ENCODE results near the gene TSPAN2. TPM values are rescaled to one million over a fixed set of nuclear protein-coding genes. Genes with fewer than 3 reads are reported as not detected.

Gene TSPAN2
- total RNA-seq, 1 donor = 0.18 TPM

DNA sequence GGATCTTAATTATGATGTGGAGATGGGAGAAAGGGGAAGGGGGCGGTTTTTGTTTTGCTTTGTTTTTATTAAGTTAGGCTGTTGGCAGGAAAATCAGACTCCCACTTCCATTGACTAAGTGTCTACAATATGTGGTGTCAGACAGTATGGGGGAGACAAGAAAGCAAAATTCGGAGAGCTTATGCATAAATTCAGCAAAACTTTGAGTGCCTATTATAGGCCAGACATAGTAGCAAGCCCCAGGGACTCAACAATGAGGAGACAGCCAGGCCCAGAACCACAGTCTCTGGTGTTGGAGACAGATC lies 835 bp upstream of the TSPAN2 start:
- TF ChIP-seq, protein P1, sequence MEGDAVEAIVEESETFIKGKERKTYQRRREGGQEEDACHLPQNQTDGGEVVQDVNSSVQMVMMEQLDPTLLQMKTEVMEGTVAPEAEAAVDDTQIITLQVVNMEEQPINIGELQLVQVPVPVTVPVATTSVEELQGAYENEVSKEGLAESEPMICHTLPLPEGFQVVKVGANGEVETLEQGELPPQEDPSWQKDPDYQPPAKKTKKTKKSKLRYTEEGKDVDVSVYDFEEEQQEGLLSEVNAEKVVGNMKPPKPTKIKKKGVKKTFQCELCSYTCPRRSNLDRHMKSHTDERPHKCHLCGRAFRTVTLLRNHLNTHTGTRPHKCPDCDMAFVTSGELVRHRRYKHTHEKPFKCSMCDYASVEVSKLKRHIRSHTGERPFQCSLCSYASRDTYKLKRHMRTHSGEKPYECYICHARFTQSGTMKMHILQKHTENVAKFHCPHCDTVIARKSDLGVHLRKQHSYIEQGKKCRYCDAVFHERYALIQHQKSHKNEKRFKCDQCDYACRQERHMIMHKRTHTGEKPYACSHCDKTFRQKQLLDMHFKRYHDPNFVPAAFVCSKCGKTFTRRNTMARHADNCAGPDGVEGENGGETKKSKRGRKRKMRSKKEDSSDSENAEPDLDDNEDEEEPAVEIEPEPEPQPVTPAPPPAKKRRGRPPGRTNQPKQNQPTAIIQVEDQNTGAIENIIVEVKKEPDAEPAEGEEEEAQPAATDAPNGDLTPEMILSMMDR (IDR thresholded peaks at IDR 0.05; ENCODE audit: insufficient read depth, low read length) = no peak
- H3K4me3 ChIP-seq (ENCODE audit: low read depth, low read length) = no peak overlapping the region
- DNase-seq (ENCODE audit: low read depth) = no peak

DNA sequence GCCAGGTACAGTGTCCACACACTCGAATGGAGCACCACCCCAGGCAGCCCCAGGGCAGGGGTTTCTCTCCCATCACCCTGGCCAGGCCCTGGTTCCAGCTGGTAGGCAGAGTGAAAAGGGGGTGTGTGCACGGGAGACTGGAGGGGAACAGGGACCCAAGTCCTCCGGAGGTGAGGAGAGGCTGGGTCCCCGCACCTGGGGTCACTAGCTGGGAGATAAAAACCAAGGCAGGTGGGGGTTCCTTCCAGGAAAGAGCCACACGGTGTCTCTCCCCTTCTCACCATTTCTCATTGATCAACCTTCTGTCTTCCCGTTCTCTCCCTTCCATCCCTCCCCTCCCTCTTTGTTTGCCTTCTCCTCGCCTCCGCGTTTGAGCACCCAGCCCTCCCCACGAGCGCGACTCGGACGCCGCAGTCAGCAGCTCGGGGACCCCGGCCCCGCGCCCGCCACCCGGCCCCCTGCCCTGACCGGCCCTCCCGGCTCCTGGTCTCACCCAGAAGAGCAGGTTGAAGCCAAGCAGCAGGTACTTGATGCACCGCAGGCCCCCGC lies 358 bp downstream of the TSPAN2 start:
- TF ChIP-seq, protein P1 (IDR thresholded peaks at IDR 0.05; ENCODE audit: insufficient read depth, low read length) = no peak
- no peak for DNase-seq (ENCODE audit: low read depth)
- peak overlapping the region; percentile 40 for H3K4me3 ChIP-seq (ENCODE audit: low read depth, low read length)

DNA sequence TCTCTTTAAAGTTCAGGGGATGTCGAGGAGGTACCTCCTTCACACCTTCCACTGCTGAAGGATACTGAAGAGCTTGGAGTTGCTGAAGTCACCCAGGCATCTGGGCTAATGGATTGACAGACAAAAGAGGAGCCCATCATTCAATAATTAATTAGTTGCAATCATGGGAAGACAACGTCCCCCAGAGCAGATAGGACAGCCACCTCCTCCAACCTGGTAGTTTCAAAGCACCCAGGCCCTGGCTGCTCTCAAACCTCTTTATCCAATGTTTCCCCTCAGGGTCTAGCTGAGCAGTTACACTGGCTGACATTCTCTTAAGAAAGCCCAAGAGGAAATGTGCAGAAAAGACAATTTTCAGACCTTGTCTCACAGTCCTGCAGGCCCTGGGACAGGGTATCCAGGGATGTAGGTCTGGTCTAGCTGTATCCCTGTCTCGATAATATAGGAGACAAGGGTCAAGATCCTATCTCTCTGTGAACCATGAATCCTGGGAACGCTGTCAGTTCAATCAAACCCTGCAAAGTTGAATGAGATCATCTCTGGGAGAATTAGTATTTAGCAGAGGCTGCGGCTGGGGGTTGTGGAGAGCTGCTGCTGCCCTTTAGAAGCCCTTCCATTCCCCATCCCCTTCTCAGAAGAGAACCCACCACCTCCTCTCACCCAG lies 1.1 kb downstream of the TSPAN2 start:
- TF ChIP-seq, protein P1 (IDR thresholded peaks at IDR 0.05; ENCODE audit: insufficient read depth, low read length) = no peak

DNA sequence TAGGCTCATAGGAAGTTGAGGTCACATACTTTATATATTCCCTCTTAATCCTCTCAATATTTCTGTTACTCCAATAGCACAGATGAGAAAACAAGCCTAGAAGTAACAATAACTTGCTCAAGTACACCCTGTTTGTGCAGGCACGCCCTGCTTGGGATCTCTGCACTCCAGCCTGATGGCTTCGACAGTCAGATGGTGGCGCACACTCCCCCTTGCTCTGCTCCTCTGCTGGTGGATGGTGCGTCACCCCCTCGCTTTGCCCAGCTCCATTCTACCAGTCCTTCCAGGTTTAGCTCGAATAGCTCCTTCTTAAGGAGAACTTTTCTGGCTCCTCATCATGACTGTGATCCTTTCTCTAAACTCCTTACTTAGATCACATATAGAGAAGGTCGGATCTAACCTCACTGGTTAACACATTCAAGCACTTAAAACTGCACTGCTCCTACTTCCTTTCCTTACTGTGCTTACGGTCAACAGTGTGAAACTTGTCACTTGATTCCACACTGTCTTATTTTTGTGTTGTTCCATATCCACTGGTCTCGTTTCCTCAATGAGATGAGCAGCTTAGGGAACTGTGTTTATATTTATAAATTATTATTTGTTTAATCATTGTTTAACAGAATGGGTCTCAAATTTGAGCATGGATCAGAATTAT lies 3.0 kb downstream of the TSPAN2 start:
- TF ChIP-seq, protein P1 (IDR thresholded peaks at IDR 0.05; ENCODE audit: insufficient read depth, low read length) = no peak
- no peak for DNase-seq (ENCODE audit: low read depth)
- no peak overlapping the region for H3K4me3 ChIP-seq (ENCODE audit: low read depth, low read length)

More for the DNA sequence above, 1.1 kb downstream of the TSPAN2 start:
- DNase-seq (ENCODE audit: low read depth) = no peak
- no peak overlapping the region for H3K4me3 ChIP-seq (ENCODE audit: low read depth, low read length)

DNA sequence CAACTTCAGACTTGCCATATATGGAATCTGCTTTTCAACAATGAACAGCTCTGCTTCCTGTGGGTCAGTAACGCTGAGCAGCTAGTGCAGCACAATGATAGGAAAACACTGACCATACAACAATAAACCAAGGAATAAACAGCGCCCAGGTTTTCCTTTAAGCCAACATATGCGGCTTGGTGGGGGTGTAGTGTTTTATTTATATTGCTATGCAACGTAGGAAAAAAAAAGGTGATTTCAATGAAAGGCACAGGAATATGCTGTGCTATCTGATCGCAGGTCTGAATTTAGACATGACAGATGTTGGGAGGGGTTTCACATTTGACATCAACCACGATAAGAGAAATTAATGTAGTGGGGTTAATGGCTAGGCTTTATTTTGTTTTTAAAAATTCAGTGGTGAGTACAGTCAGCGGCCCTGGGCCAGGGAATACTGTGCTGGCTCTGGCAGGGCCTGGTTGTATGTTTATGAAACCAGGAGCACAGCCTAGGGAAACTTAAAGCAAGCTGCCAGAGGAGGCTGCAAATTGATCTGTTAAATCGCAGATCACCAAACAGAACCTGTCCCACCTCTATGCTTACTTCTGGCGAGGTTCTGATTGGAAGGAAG lies 4.3 kb downstream of the TSPAN2 start:
- TF ChIP-seq, protein P1 (IDR thresholded peaks at IDR 0.05; ENCODE audit: insufficient read depth, low read length) = no peak
- H3K4me3 ChIP-seq (ENCODE audit: low read depth, low read length) = no peak overlapping the region
- no peak for DNase-seq (ENCODE audit: low read depth)

DNA sequence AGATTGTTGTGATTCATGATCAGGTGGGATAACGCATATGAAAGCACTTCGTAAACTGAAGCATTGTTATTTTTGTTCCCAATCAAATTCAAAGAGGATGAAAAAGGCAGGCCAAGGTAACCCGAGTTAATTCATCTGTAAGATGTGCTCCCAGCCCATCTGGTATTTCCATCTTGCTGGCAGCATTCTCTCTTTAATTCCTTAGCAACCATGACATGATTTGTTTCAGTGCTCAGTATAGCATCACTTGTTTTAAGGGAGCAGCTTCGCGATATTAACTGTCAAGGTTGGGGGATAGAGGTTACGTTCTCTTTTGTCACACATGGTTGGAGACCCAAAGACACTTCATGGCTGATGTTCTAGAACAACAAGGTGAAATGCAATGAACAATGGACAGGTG lies 6.4 kb downstream of the TSPAN2 start:
- no peak overlapping the region for H3K4me3 ChIP-seq (ENCODE audit: low read depth, low read length)
- DNase-seq (ENCODE audit: low read depth) = no peak
- TF ChIP-seq, protein P1 (IDR thresholded peaks at IDR 0.05; ENCODE audit: insufficient read depth, low read length) = no peak

All from fibroblast of the aortic adventitia (primary cell).